Activated CD8-positive, alpha-beta memory T cell treated with anti-CD3 and anti-CD28 coated beads for 24 hours (primary cell): ENCODE measurements around the gene INPP5D.
A peak's percentile ranks its signal among the peaks of the same experiment; 100 is the strongest.
"Not testable (repeated sequence)": the region's sequence is repeated elsewhere in the genome, so short reads cannot be mapped to it uniquely, and the experiment has no call there.

ENCODE experiments used
- DNase-seq: peaks from one replicate; pipeline ENCODE4 v3.0.0-alpha.2; 2020

Gene INPP5D

GRCh38 chr2:233059797-233060500, at the start of gene INPP5D:
TSS of gene INPP5D (plus strand) at chr2:233060342. CDS start at chr2:233060479, 137 bp downstream.
- DNase-seq, result peak; percentile 89

- no peak for DNase-seq
Observed at GRCh38 chr2:233010569-233011267, 49.4 kb upstream of the INPP5D start.

- no peak for DNase-seq
Observed at GRCh38 chr2:233011268-233011650, 48.9 kb upstream of the INPP5D start.

- no peak for DNase-seq
Observed at GRCh38 chr2:233011702-233012131, 48.4 kb upstream of the INPP5D start.

GRCh38 chr2:233012301-233012971, 47.7 kb upstream of the INPP5D start:
- no peak for DNase-seq

- DNase-seq, result no peak
Observed at GRCh38 chr2:233013027-233013461, 47.1 kb upstream of the INPP5D start, which contains the start of gene NGEF. TSS of gene NGEF (minus strand) at chr2:233013256. CDS start at chr2:232974890, 38,366 bp downstream.

GRCh38 chr2:233013650-233014049, 46.5 kb upstream of the INPP5D start:
- no peak for DNase-seq

GRCh38 chr2:233015019-233015645, 45.0 kb upstream of the INPP5D start:
- DNase-seq, result no peak

GRCh38 chr2:233017947-233018346, 42.2 kb upstream of the INPP5D start:
- no peak for DNase-seq

GRCh38 chr2:233019610-233020009, 40.5 kb upstream of the INPP5D start:
- DNase-seq, result not testable (repeated sequence)

- DNase-seq, result no peak
Observed at GRCh38 chr2:233020454-233020853, 39.7 kb upstream of the INPP5D start.

- no peak for DNase-seq
Observed at GRCh38 chr2:233021771-233022170, 38.4 kb upstream of the INPP5D start.

- no peak for DNase-seq
Observed at GRCh38 chr2:233022561-233022960, 37.6 kb upstream of the INPP5D start.

- no peak for DNase-seq
Observed at GRCh38 chr2:233023007-233023760, 37.0 kb upstream of the INPP5D start.

- no peak for DNase-seq
Observed at GRCh38 chr2:233023761-233024410, 36.3 kb upstream of the INPP5D start.

- DNase-seq, result no peak
Observed at GRCh38 chr2:233025706-233026105, 34.4 kb upstream of the INPP5D start.

GRCh38 chr2:233026198-233026813, 33.8 kb upstream of the INPP5D start:
- DNase-seq, result no peak

GRCh38 chr2:233029321-233029720, 30.8 kb upstream of the INPP5D start:
- DNase-seq, result no peak

- DNase-seq, result no peak
Observed at GRCh38 chr2:233031556-233032500, 28.3 kb upstream of the INPP5D start.
